ENCODE measurements around the gene RNF223. TPM values are rescaled to one million over a fixed set of nuclear protein-coding genes. Genes with fewer than 3 reads are reported as not detected.
A peak's percentile ranks its signal among the peaks of the same experiment; 100 is the strongest.

RNF223 gene
- total RNA-seq, 1 donor from 2014 or later = not detected

DNA sequence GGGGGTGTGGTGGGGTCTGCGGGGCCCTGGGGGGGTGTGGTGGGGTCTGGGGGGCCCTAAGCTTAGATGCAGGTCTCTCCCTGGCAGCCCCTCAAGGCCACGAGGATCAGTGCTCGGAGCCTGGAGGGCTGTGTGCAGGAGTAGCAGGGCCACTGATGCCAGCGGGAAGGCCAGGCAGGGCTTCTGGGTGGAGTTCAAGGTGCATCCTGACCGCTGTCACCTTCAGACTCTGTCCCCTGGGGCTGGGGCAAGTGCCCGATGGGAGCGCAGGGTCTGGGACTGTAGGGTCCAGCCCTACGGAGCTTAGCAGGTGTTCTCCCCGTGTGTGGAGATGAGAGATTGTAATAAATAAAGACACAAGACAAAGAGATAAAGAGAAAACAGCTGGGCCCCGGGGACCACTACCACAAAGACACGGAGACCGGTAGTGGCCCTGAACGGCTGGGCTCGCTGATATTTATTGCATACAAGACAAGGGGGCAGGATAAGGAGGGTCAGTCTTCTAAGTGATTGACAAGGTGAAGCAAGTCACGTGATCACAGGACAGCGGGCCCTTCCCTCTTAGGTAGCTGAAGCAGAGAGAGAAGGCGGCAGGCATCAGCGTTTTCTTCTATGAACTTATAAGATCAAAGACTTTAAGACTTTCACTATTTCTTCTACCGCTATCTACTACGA is 8.7 kb downstream of the RNF223 start:
- intact Hi-C loops (cut with micrococcal nuclease) = loop anchor here (10.0 kb wide), 1 partner anchor 81 kb away; the partner anchor contains the start of gene PERM1
- Histone ChIP-seq H3K36me3 (no peaks in the 10 kb centered on the region), H3K27me3 (ENCODE audit: low read depth) (peaks cover 92% of the 10 kb centered on the region), H3K4me3 (no peak overlapping the region), H3K9me3 (replicated peaks) (no peaks in the 10 kb centered on the region), H3K27ac (replicated peaks) (no peak overlapping the region), H3K4me1 (peaks cover 32% of the 10 kb centered on the region)
- TF ChIP-seq CTCF (IDR thresholded peaks at IDR 0.05; ENCODE audit: borderline replicate concordance) = no peak
- DNase-seq = no peak

DNA sequence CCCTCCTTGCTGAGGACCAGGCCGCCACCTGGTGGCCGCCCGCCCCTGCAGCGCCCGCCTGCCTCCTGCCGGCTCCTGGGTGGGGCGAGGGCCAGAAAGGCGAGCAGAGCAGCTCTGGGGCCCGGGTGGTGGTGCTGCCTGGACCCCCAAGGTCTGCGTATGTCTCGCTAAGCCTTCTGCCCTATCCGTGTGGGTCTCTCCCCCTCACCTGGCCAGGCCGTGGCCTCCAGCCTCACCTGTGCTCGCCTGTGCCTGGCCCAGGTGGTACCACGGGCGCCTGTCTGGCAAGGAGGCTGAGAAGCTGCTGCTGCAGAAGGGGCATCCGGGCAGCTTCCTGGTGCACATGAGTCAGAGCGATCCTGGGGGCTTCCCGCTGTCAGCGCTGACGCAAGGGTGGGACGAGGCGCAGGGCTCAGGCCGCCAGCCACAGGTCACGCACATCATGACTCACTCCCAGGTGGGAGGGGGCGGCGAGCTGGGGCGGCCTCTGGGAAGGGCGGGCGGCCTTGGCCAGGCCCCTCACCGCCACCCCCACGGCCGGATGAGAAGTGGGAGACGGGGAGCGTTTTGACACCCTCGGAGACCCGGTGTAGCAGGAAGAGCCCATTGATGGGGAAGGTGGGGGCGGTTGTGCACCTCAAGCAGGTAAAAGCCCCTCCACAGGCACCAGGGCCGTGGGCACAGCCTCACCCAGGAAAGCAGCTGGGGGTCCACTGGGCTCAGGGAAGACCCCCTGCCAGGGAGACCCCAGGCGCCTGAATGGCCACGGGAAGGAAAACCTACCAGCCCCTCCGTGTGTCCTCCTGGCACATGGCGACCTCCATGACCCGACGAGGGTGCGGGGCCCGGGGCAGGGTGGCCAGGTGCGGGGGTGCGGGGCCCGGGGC is 9.9 kb downstream of the RNF223 start:
- no peaks in the 10 kb centered on the region for H3K36me3 ChIP-seq
- peaks cover 92% of the 10 kb centered on the region for H3K27me3 ChIP-seq (ENCODE audit: low read depth)
- peaks cover 32% of the 10 kb centered on the region for H3K4me1 ChIP-seq
- H3K27ac ChIP-seq (replicated peaks) = no peak overlapping the region
- no peak overlapping the region for H3K4me3 ChIP-seq
- DNase-seq = peak; percentile 52
- no peaks in the 10 kb centered on the region for H3K9me3 ChIP-seq (replicated peaks)
- TF ChIP-seq CTCF (IDR thresholded peaks at IDR 0.05; ENCODE audit: borderline replicate concordance) = peak; percentile 94
- intact Hi-C loops (cut with micrococcal nuclease) = loop anchor here (10.0 kb wide), 1 partner anchor 79 kb away; the partner anchor contains the start of gene PERM1

GRCh38 chr1:1063261-1063944 is 10.7 kb downstream of the RNF223 start:
- no peak overlapping the region for H3K4me3 ChIP-seq
- H3K27ac ChIP-seq (replicated peaks) = no peak overlapping the region
- H3K36me3 ChIP-seq = no peaks in the 10 kb centered on the region
- H3K4me1 ChIP-seq = peaks cover 32% of the 10 kb centered on the region
- intact Hi-C loops (cut with micrococcal nuclease) = loop anchor here (10.0 kb wide), 1 partner anchor 79 kb away; the partner anchor contains the start of gene PERM1
- DNase-seq = no peak
- no peaks in the 10 kb centered on the region for H3K9me3 ChIP-seq (replicated peaks)
- no peak for TF ChIP-seq CTCF (IDR thresholded peaks at IDR 0.05; ENCODE audit: borderline replicate concordance)
- H3K27me3 ChIP-seq (ENCODE audit: low read depth) = peaks cover 92% of the 10 kb centered on the region

DNA sequence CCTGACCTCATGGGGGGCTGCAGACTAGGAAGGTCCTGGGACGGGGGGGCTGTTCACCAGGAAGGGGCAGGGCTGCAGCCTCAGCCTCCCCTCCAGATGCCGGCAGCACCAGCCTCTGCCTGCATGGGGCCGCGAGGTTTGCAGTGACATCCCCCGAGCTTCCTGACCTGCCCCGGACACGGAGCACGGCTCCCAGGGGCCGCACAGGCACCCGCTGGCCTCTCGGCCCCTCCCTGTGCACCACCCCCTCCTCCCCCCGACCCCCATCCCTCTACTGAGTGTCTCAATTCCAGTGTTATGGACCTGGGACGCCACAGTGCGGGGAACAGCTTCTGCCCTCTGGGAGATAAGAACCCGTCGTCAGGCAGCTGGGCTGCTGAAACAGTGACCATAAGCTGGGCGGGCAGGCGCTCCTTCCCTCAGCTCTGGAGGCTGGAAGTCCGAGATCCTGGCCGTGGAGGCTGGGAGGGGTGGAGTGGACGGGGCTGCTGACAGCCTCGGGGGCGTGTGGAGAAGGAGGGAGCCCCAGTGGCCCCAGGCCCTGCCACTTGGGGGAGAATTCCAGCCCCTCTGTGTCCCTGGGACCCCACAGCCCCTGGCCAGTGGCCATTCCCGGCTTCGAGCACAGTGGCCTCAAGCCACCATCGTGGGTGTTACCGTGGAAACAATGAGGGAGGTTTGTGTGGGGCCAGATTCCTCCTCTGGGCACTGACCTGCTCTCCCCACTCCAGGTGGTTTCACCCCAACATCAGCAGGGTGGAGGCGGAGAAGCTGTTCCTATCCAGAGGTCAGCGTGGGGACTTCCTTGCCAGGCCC is 11.6 kb downstream of the RNF223 start:
- Histone ChIP-seq H3K27ac (replicated peaks) (no peak overlapping the region), H3K4me3 (no peak overlapping the region), H3K36me3 (no peaks in the 10 kb centered on the region), H3K27me3 (ENCODE audit: low read depth) (peaks cover 92% of the 10 kb centered on the region), H3K4me1 (peaks cover 34% of the 10 kb centered on the region), H3K9me3 (replicated peaks) (no peaks in the 10 kb centered on the region)
- no peak for DNase-seq
- intact Hi-C loops (cut with micrococcal nuclease) = loop anchor here (10.0 kb wide), 1 partner anchor 78 kb away; the partner anchor contains the start of gene PERM1
- no peak for TF ChIP-seq CTCF (IDR thresholded peaks at IDR 0.05; ENCODE audit: borderline replicate concordance)
